HG03097 (cell line): ENCODE results near the gene SVIL.
"Not testable (repeated sequence)": the region's sequence is repeated elsewhere in the genome, so short reads cannot be mapped to it uniquely, and the experiment has no call there.

ENCODE experiments used
- ATAC-seq: cut with Tn5 transposase; IDR thresholded peaks from one replicate; pipeline ENCODE4 v1.9.1; 2021; ENCODE audit not compliant: unreplicated experiment, low FRiP score

Gene SVIL

GRCh38 chr10:29582769-29583168 lies 52.0 kb downstream of the SVIL start:
- not testable (repeated sequence) for ATAC-seq

- ATAC-seq: no peak
These were observed 55.3 kb downstream of the SVIL start for GRCh38 chr10:29579455-29579970.

GRCh38 chr10:29578457-29578856 lies 56.3 kb downstream of the SVIL start:
- ATAC-seq: no peak

- no peak for ATAC-seq
These were observed 58.1 kb downstream of the SVIL start for GRCh38 chr10:29576681-29577080.

GRCh38 chr10:29575098-29575455 lies 59.7 kb downstream of the SVIL start:
- no peak for ATAC-seq

- not testable (repeated sequence) for ATAC-seq
These were observed 60.3 kb downstream of the SVIL start for GRCh38 chr10:29574212-29575097.

GRCh38 chr10:29570248-29570647 lies 64.5 kb downstream of the SVIL start:
- ATAC-seq: not testable (repeated sequence)

GRCh38 chr10:29569795-29570194 lies 65.0 kb downstream of the SVIL start:
- no peak for ATAC-seq

GRCh38 chr10:29567003-29567402 lies 67.8 kb downstream of the SVIL start:
- ATAC-seq: no peak

- not testable (repeated sequence) for ATAC-seq
These were observed 68.6 kb downstream of the SVIL start for GRCh38 chr10:29566209-29566608.

- no peak for ATAC-seq
These were observed 71.2 kb downstream of the SVIL start for GRCh38 chr10:29563420-29564035.

GRCh38 chr10:29563006-29563405 lies 71.8 kb downstream of the SVIL start:
- ATAC-seq: peak; percentile 81

GRCh38 chr10:29559996-29560395 lies 74.8 kb downstream of the SVIL start:
- ATAC-seq: no peak

- no peak for ATAC-seq
These were observed 77.1 kb downstream of the SVIL start for GRCh38 chr10:29557665-29558064.

GRCh38 chr10:29555746-29556481 lies 78.9 kb downstream of the SVIL start:
- ATAC-seq: no peak

- no peak for ATAC-seq
These were observed 79.6 kb downstream of the SVIL start for GRCh38 chr10:29555091-29555745.

GRCh38 chr10:29554660-29555059 lies 80.1 kb downstream of the SVIL start:
- no peak for ATAC-seq

- no peak for ATAC-seq
These were observed 81.1 kb downstream of the SVIL start for GRCh38 chr10:29553544-29554250.

GRCh38 chr10:29553116-29553515 lies 81.7 kb downstream of the SVIL start:
- ATAC-seq: not testable (repeated sequence)

GRCh38 chr10:29549493-29549892 lies 85.3 kb downstream of the SVIL start:
- not testable (repeated sequence) for ATAC-seq
